HAP-1 (cell line): ENCODE data around the gene TYR.
"Not testable (repeated sequence)": the region's sequence is repeated elsewhere in the genome, so short reads cannot be mapped to it uniquely, and the experiment has no call there.

Experiments used
- DNase-seq, 2 experiments: peaks; one replicate each; pipeline ENCODE4 v3.0.0-alpha.2; 2016 to 2020; ENCODE audit warnings: low spot score in 2 of 2
- H3K27me3 ChIP-seq: fragments of 250-450 bp; sonication (Bioruptor Pico); 2 replicates; pipeline ENCODE4 v1.5.1; 2020; ENCODE audit warnings: low read depth, mild to moderate bottlenecking, moderate library complexity
- H3K36me3 ChIP-seq: fragments of 250-450 bp; sonication (Bioruptor Pico); replicated peaks from 2 replicates; pipeline ENCODE4 v1.5.1; 2020; ENCODE audit warnings: mild to moderate bottlenecking
- H3K4me1 ChIP-seq: fragments of 250-450 bp; sonication (Bioruptor Pico); 2 replicates; pipeline ENCODE4 v1.5.1; 2020; ENCODE audit warnings: mild to moderate bottlenecking
- H3K4me3 ChIP-seq: fragments of 250-450 bp; sonication (Bioruptor Pico); 2 replicates; pipeline ENCODE4 v1.5.1; 2020; ENCODE audit warnings: mild to moderate bottlenecking, moderate library complexity
- H3K9me3 ChIP-seq: fragments of 250-450 bp; sonication (Bioruptor Pico); 2 replicates; pipeline ENCODE4 v1.5.1; 2020; ENCODE audit warnings: mild to moderate bottlenecking, moderate library complexity
- in situ Hi-C: fragments of 300-500 bp; cut with MboI; formaldehyde crosslinking; loops from 3 replicates; pipeline ENCODE4 v1.14.3; 2020; ENCODE audit warnings: low sequenced_read_pairs, inconsistent platforms, mixed read lengths

Gene TYR

DNA sequence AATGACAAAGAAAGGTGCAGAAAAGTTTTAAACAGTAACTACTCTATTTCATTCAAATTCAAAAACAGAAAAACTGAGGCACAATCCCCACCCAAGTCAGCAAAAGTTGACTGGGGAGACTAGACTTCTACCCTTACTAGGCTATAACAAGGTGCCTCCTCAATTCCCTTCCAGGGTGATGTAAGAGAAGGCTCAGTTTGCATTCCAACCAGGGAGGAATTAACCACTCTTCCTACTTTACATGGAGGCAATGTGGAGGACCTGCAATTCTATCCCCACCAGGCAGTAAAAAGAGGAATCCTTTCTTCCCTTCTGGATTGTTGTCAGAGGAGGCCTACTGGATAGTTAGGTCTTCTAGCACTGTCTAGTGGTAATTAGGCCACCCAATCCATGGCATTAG lies 26.1 kb downstream of the TYR start:
- no peaks in the 10 kb centered on the region for H3K36me3 ChIP-seq
- no peaks in the 10 kb centered on the region for H3K9me3 ChIP-seq
- no peaks in the 10 kb centered on the region for H3K4me1 ChIP-seq
- H3K27me3 ChIP-seq = no peaks in the 10 kb centered on the region
- H3K4me3 ChIP-seq = no peak overlapping the region
- in situ Hi-C loops = no loop called here
- DNase-seq = no peak

- Histone ChIP-seq H3K9me3 (no peaks in the 10 kb centered on the region), H3K27me3 (no peaks in the 10 kb centered on the region), H3K36me3 (no peaks in the 10 kb centered on the region), H3K4me1 (no peaks in the 10 kb centered on the region), H3K4me3 (no peak overlapping the region)
- in situ Hi-C loops = no loop called here
- no peak for DNase-seq
These were observed 27.7 kb downstream of the TYR start for GRCh38 chr11:89205378-89205777.

DNA sequence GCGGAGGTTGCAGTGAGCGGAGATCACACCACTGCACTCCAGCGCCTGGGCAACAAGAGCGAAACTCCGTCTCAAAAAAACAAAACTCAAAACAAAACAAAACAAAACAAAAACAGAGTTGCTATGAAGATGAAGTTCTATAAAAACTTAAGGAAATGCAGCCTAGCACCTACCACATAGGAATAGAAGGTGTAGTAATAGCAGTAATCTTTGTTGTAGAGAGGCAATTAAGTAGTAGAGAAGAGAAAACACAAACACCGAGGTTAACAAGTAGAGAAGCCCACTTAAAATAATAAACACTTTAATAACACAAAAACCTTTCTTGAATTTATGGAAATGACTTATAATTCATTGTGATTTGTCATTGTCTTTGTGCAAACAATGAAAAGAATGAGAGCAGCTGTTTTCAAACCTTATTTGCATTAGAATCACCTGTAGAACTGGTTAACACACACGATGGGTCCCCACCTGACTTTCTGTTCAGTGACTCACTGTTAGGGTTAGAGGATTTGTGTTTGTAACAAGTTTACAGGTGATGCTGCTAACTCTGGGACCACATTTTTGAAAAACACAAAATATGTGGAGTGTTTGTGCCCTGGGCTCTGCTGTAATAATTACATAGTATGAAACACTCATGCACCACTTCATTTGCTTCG lies 43.1 kb downstream of the TYR start:
- DNase-seq = no peak
- no peaks in the 10 kb centered on the region for H3K9me3 ChIP-seq
- no peaks in the 10 kb centered on the region for H3K36me3 ChIP-seq
- H3K27me3 ChIP-seq = 0 out of 2 replicates have a peak, but pooled peaks cover 5% of the 10 kb centered on the region
- no peaks in the 10 kb centered on the region for H3K4me1 ChIP-seq
- in situ Hi-C loops = no loop called here
- H3K4me3 ChIP-seq = no peak overlapping the region

DNA sequence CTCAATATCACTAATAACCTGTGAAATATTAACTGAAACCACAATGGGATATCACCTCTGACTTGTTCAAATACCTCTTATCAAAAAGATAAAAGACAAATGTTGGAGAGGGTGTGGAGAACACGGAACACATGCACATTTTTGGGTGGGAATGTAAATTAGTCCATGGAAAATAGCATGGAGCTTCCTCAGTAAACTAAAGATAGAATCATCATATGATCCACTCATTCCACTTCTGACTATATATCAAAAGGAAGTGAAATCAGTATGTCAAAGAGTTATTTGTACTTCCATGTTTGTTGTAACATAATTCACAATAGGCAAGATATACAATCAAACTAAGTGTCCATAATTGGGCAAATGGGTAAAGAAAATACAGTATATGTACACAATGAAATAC lies 57.4 kb downstream of the TYR start:
- DNase-seq = no peak
- peaks cover 4% of the 10 kb centered on the region; the same call in 1 of the 2 replicates for H3K27me3 ChIP-seq
- no peaks in the 10 kb centered on the region for H3K4me1 ChIP-seq
- no peaks in the 10 kb centered on the region for H3K9me3 ChIP-seq
- in situ Hi-C loops = no loop called here
- H3K4me3 ChIP-seq = no peak overlapping the region
- no peaks in the 10 kb centered on the region for H3K36me3 ChIP-seq

DNA sequence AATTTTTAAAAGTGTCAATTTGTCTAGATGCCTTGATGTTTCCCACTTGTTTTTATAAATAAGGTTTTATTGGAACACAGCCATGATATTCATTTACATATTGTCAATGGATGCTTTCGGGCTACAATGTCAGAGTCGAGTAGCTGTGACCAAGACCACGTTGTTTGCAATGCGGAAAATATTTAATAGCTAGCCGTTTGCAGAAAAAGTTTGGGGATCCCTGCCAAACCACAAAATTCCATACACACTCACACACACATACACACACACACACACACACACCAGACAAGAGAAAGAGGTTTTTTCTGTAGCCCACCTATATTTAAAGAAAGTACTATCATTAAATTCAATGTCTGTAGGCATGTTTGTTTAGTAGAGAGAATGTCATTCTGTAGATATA lies 58.3 kb downstream of the TYR start:
- H3K4me3 ChIP-seq = no peak overlapping the region
- H3K36me3 ChIP-seq = no peaks in the 10 kb centered on the region
- DNase-seq = no peak
- in situ Hi-C loops = no loop called here
- no peaks in the 10 kb centered on the region for H3K9me3 ChIP-seq
- H3K27me3 ChIP-seq = peaks cover 4% of the 10 kb centered on the region; the same call in 1 of the 2 replicates
- H3K4me1 ChIP-seq = no peaks in the 10 kb centered on the region

DNA sequence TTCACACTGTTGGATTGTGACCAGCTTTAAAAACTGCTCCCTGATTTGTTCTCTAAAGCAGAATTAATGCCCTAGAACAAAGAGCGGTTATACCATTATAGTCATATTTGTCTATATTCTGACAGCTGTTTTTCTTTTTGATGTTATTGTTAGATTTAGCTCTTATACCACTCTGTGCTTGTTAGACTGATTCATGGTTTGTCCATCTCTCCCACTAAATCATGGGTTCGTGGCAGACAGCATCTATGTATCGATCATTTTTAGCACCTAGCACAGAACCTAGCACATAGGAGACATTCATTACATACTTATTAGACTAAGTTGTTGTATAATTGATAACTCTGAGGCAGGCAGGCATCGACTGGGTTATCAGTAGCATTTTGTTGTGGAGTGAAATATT lies 69.3 kb downstream of the TYR start:
- in situ Hi-C loops, H3K9me3 ChIP-seq, H3K4me1 ChIP-seq, H3K4me3 ChIP-seq, H3K27me3 ChIP-seq, H3K36me3 ChIP-seq, DNase-seq: not testable (repeated sequence)

- in situ Hi-C loops = no loop called here
- H3K27me3 ChIP-seq = no peaks in the 10 kb centered on the region
- H3K4me1 ChIP-seq = no peaks in the 10 kb centered on the region
- no peaks in the 10 kb centered on the region for H3K36me3 ChIP-seq
- no peak overlapping the region for H3K4me3 ChIP-seq
- no peak for DNase-seq
- no peaks in the 10 kb centered on the region for H3K9me3 ChIP-seq
These were observed 71.5 kb downstream of the TYR start for GRCh38 chr11:89249196-89249595.

GRCh38 chr11:89261483-89261882 lies 83.8 kb downstream of the TYR start:
- in situ Hi-C loops, H3K27me3 ChIP-seq: not testable (repeated sequence)

GRCh38 chr11:89267660-89268302 lies 90.1 kb downstream of the TYR start:
- Histone ChIP-seq H3K36me3 (no peaks in the 10 kb centered on the region), H3K4me3 (no peak overlapping the region), H3K27me3 (no peaks in the 10 kb centered on the region), H3K4me1 (no peaks in the 10 kb centered on the region), H3K9me3 (no peaks in the 10 kb centered on the region)
- in situ Hi-C loops = no loop called here
- no peak for DNase-seq

More at GRCh38 chr11:89261483-89261882, 83.8 kb downstream of the TYR start:
- not testable (repeated sequence) for H3K4me1 ChIP-seq, H3K4me3 ChIP-seq, H3K9me3 ChIP-seq, H3K36me3 ChIP-seq, DNase-seq

DNA sequence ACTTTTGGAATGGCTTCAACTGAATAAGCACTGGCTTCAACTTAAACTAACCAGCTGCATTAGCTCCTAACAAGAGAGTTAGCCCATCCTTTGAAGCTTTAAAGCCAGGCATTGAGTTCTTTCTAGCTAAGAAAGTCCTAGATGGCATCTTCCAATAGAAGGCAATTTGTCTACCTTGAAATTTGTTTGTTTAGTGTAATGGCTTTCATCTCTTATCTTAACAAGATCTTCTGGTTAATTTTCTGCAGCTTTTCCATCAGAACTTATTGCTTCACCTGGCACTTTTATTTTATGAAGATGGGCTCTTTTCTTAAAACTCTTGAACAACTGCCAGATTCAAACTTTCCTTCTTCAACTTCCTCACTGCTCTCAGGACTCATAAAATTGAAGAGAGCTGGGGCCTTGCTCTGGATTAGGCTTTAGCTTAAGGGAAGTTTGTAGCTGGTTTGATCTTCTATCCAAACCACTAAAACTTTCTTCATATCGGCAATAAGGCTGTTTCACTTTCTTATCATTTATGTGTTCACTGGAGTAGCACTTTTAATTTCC lies 94.9 kb downstream of the TYR start:
- H3K4me3 ChIP-seq, H3K27me3 ChIP-seq, H3K9me3 ChIP-seq, H3K4me1 ChIP-seq, in situ Hi-C loops, H3K36me3 ChIP-seq, DNase-seq: not testable (repeated sequence)

DNA sequence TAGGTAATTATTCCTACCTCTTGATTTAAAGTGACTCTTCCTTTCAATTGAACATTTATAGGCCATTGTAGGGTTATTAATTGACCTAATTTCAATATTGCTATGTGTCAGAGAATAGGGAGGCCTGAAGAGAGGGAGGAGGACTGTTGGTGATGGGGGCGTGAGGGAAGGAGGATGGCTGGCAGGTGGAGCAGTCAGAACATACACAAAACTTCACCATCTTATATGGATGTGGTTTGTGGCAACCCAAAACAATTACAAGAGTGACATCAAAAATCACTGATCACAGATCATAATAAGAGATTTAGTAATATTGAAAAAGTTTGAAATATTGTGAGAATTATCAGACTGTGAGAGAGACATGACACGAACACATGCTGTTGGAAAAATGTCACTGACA lies 95.5 kb downstream of the TYR start:
- DNase-seq, in situ Hi-C loops: not testable (repeated sequence)

DNA sequence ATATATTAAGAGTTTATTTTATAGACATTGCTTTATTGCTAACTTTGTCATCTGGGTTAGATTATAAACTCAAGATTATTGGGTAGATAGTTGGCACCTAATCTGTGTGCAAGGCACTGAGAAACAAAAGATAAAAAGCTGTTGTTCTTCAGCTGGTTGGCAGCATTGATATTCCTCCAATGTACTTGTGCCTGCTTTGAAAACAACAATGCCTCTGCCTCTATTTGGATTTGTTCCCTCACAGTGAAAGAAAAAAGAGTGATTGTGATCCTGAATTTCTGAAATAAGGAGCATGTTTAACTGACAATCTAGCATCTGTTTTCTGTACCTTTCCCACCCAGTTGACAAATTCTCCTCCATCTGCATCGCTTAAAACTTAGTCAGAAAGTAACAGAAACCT lies 98.3 kb downstream of the TYR start:
- Histone ChIP-seq H3K9me3 (no peaks in the 10 kb centered on the region), H3K36me3 (no peaks in the 10 kb centered on the region)

More for the DNA sequence above, 95.5 kb downstream of the TYR start:
- H3K4me1 ChIP-seq, H3K4me3 ChIP-seq, H3K36me3 ChIP-seq, H3K27me3 ChIP-seq, H3K9me3 ChIP-seq: not testable (repeated sequence)

GRCh38 chr11:89279176-89279575 lies 101.5 kb downstream of the TYR start:
- in situ Hi-C loops = no loop called here
- no peak for DNase-seq
- Histone ChIP-seq H3K36me3 (no peaks in the 10 kb centered on the region), H3K4me3 (no peak overlapping the region), H3K27me3 (no peaks in the 10 kb centered on the region), H3K4me1 (no peaks in the 10 kb centered on the region), H3K9me3 (no peaks in the 10 kb centered on the region)

More for the DNA sequence above, 98.3 kb downstream of the TYR start:
- H3K4me3 ChIP-seq = no peak overlapping the region
- H3K4me1 ChIP-seq = no peaks in the 10 kb centered on the region
- in situ Hi-C loops = no loop called here
- H3K27me3 ChIP-seq = no peaks in the 10 kb centered on the region
- DNase-seq = no peak

- H3K27me3 ChIP-seq, H3K4me1 ChIP-seq, H3K4me3 ChIP-seq, H3K9me3 ChIP-seq, DNase-seq, H3K36me3 ChIP-seq, in situ Hi-C loops: not testable (repeated sequence)
These were observed 103.5 kb downstream of the TYR start for GRCh38 chr11:89281032-89281677.
